ENCODE measurements around the gene SAMD1.

The SAMD1 gene

DNA sequence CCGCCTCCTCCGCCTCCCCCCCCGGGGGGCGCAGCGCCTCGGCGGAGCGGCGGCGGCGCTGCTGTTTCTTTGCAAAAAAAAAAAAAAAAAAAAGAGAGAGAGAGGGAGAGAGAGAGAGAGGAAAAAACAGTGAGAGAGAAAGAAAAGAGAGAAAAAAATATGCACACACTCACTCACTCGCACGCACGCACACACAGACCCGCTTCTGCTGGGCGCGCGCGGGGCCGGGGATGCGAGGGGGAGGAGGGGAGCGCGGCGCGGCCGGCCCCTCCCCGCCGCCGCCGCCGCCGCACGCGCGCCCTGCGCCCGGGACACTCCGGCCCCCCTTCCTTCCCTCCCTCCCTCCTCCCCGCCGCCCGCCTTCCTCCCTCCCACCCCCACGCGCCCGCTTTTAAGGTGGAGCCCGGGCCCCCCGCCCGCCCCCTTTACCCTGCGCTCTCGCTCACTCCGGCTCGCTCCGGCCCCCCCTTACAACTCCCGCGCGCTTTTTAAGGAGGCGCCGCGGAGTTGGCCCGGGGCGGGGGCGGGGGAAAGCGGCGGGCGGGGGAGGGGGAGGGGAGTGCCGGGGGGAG, at the start of gene SAMD1:
Gene SAMD1 (minus strand): TSS at position 243 of the 572 bp plus-strand sequence.
- DNase-seq (ENCODE audit: low read depth): peak; percentile 79

DNA sequence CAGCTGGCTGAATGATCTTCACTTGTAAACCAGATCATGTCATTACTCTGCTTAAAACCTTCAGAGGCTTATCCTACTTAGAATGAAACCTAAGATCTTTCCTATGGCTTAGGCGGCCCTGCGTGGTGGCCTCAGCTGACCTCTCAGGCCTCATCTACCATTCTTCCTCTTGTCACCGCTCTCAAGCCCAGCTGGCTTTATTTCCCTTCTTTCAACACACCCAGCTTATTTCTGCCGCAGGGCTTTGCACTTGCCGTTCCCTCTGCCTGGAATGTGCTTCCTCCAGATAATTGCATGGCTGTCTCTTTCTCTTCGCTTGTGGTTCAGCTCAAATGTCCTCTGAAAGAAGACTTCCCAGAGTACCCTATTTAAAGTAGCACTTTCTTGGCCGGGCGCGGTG, 49.4 kb upstream of the SAMD1 start:
- no peak for DNase-seq (ENCODE audit: low read depth)

DNA sequence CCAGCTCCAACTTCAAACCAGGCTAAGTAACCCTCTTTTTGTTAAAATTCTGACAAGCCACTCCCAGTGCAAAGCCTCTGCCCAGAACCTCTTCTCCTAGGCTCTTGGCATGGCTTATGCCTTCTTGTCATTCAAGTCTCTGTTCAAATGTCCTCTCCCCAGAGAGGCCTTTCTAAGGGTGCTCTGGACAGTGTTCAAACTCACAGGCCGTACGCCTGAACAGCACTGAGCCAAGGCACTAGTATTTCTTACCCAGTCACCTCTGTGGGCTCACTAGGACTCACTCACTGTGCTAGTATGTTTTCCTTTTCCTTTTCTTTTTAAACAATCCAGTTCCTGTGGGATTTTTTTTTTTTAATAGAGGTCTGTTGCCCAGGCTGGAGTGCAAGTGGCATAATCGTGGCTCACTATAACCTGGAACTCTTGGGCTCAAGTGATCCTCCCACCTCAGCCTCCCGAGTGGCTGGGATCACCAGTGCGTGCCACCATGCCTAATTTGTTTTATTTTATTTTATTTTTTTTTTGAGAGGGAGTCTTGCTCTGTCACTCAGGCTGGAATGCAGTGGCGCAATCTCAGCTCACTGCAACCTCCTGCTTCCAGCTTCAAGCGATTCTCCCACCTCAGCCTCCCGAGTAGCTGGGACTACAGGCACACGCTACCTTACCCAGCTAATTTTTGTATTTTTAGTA, 48.2 kb upstream of the SAMD1 start:
- no peak for DNase-seq (ENCODE audit: low read depth)

DNA sequence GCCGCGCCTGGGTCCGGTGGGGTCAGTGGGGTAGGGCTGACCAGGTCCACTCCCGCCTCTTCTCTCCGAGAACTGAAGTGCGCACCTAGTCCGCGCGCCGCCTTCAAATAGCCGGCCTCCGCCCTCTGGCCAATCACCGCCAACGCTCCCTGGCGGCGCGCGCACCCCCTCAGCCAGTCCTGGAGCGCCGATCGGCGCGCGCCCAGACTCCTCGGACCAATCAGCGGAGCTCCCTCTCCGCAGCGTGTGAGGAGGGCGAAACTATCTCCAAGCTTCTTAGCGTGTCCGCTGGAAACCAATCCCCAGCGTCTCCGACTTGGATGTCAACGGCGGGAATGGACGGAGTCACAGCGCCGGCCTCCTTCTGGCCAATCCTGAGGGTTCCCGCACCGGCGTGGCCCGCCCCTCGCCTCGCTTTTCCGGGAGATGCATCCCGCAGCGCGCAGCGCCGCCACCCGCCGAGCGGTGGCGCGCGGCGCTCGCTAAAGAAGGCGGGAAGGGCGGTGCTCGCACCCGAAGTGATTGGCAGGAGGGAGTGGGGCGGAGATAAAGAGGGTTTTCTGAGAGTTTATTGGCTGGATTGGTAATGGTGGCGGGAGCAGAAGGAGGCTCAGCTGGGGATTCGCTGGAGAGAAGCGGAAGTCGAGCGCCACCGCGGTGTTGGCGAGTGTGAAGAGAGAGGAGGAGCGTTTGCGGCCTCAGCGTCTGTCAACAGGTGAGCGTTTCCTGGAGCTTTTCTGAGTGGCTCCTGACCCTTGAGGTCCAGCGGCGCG, 46.1 kb upstream of the SAMD1 start, which contains the start of gene ASF1B:
Gene ASF1B (minus strand): TSS at position 81 of the 773 bp plus-strand sequence. CDS start 133 bp downstream, outside the sequence.
- DNase-seq (ENCODE audit: low read depth): peak; percentile 94

DNA sequence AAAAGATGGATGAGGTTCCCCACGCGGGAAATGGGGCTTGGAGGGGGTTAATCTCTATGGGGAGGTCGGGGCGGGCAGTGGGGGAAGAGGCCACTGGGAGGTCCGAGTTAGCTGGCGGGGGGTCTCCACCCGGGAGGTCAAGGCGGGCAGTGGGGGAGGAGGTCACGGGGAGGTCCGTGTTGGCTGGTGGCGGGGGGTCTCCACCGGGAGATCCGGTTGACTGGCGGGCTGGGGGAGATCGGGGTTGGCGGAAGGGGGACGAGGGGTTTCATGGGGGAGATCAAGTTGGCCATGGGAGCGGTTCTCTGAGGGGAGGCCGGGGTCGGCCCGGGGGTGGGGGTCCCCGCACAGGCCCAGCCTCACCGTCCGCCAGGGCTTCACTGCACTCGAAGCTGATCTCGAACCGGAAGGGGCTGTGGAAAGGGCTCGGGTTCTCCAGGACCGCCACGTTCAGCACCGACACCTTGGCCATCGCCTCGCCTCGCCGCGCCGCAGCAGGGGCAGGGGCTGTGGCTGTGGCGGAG, 45.5 kb upstream of the SAMD1 start:
- DNase-seq (ENCODE audit: low read depth): no peak

DNA sequence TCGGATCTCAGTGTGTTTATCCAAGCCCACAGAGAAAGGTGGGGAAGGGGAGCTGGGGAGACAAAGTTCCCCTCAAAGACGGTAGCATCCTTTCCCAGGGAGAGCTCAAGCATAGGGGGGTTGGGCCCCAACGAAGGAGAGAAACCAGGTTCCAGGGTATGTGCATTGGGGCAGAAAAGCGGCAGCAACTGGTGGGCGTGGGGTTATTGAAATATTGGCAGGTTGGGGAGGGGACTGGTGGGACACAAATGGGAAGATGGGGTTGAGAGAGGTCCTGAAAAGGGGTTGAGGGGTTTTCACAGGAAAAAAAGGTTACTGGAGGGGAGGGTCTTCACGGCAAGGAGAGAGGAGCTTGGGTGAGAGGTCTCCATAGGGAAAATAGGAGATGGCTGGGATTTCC, 44.8 kb upstream of the SAMD1 start:
- no peak for DNase-seq (ENCODE audit: low read depth)

DNA sequence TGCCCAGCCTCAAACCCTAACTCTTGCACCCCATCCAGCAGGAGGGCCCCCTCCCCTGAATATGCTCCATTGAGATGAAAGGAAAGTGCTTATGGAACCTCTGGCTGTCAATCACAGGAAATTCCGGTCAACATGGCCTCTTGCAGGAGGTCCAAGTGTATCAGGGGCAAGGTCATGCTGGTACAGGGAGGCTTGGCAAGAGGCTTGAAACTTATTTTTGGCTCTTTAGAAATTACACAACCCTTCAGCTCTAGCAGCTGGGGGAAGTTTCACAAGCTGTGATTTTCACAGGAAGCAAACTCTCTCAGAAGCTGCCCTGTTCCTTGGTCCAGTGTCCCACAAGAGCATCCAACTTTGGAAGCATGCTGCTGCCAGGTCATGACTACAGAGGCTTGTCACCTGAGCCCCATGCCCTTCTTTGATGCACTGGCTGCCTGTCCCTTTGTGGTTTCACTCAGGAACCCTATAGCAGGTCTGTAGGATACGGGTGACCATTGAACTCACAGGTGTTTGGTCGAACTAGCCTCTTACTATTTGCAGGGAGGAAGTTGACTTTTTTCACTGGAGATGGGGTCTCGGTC, 37.5 kb upstream of the SAMD1 start:
- no peak for DNase-seq (ENCODE audit: low read depth)

DNA sequence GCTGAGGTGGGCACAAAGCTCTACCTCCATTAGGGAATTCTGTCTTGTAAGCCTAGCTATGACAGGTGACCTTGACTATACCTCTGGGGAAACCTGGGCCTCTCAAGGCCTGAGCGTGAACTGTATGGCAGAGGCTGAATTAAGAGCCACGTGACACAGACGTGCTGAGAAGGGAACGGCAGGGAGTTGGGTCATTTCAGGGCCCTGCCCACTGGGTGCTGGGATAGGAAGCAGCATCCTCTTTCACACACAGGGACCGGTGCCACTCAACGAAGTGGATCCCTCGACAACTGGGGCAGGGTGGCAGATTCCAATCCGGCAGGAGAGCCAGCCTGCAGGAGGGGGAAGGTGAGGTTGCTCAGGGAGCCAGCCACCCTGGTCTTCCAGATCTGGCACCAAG, 36.6 kb upstream of the SAMD1 start:
- DNase-seq (ENCODE audit: low read depth): no peak

DNA sequence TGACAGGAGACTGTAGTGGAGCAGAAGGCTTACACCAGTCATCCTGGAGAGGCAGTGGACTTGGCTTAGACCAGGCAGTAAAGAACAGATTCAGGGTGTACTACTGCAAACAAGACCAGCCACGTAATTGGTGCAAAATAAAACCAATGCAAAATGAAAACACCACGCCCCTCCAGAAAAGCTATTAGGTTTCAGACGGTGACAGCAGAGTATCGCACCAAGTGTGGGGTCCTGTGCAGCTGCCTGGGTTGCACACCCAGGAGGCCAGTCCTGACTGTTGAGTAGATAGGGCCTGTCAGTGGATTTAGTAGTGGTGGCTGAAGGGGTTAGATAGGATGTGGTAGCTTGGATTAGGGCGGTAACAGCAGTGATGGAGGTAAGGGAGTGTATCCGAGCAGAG, 32.4 kb upstream of the SAMD1 start:
- no peak for DNase-seq (ENCODE audit: low read depth)

DNA sequence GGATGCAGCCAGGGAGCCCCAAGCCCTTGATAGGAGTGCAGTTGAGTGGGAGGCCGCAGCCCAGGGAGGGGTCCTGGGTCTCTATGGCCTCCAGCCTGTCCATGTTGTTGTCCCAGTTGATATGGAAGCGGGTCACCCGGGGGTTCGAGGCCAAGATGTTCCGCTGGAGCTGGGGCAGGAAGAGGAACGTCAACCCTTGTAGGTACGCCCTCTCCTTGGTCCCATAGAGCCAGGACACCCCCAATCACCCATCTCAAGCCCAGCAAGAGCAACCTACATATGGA, 29.9 kb upstream of the SAMD1 start:
- no peak for DNase-seq (ENCODE audit: low read depth)

DNA sequence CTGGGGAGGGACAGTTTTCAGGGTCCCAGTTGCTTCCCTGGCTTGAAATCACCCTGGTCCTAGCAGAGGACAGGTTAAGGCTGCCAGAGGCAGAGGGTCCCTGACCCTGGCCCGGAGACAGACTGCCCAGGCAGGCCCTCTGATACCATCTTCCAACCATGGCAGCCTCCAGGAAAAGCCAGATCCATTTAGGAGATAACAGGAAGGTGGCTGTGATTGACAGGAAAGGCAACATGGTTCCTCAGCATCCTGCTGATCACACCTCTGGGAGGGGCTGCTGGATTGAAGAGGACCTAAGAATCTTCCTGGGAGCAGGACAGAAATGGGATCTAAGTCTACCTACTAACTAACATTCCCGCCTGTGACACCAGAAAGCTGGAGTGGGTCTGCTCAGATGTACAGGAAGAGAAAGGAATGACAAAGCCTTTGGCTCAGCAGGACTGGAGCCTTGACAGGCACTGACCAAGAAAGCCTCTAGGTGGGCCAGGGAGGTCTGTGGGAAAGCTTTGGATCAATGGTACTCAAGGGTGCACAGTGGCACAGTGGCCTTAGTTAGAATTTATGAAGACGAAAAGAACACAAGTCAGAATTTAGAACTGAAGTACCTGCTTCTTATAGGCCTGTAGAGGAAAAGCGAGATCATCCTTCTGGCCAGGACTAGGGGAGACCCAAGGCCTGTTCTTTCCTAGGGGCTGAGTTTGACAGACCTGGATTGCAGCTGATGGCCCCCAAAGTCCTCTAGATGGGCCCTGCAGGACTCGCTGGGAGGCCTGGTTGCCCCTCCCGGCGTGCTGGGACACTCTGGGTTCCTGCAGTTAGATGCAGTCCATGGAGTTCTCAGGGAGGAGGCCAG, 29.3 kb upstream of the SAMD1 start:
- DNase-seq (ENCODE audit: low read depth): no peak

DNA sequence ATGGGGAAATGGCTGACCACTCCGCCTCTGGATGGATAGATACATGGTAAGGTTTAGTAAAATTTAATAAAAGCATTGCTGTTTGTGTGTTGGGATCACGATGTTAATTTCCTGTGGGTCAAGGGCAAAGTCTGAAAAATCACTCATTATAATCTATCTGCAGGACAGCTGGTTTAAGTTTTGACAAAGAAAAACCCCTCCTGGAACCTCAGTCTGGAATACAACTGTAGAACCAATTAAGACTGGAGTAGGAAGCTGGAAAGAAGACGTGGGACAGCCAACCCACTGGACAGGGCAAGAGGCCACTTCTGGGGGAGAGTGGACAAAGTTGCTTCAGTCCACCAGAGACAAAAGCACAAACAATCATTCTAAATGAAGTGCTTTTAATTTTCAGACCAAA, 28.6 kb upstream of the SAMD1 start:
- no peak for DNase-seq (ENCODE audit: low read depth)

DNA sequence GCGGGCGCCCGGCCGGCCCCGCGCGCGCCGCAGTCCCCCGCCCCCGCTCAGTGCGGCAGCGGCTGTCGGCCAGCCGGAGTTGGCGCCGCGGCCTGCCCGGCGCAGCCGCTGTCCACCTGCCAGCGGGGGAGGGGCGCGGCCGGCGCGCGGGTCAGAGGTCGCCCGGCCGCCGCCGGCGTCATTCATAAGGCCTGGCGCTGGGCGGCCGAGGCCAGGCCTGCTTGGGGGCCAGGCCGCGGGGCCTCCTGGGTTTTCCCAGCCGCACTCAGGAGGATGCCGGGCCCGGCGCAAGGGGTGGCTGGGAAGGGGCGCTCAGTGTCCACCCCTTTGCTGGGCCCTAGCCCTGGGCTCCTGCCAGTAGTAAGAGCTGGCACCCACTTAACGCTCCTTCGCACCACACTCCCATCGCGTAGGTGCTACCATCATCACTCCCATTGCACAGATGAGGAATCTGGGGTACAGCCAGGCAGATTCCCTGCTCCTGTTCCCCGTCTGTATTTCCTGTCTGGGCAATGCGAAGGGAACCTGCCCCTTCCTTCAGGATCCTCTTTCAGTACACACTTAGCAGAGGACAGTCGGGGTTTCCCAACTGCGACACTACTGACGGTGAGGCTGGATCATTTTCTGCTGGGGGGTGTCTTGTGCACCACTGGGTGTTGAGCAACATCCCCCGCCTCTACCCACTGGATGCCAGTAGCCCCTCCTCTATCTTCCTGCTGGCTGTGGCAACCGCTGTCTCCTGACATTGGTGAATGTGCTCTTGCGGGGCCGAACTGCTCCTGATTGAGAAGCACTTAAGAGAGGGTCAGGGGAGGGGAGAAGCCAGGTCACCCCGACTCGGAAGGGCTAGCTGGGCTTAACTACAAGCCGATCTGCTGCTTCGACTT, 27.9 kb upstream of the SAMD1 start:
- DNase-seq (ENCODE audit: low read depth): no peak

DNA sequence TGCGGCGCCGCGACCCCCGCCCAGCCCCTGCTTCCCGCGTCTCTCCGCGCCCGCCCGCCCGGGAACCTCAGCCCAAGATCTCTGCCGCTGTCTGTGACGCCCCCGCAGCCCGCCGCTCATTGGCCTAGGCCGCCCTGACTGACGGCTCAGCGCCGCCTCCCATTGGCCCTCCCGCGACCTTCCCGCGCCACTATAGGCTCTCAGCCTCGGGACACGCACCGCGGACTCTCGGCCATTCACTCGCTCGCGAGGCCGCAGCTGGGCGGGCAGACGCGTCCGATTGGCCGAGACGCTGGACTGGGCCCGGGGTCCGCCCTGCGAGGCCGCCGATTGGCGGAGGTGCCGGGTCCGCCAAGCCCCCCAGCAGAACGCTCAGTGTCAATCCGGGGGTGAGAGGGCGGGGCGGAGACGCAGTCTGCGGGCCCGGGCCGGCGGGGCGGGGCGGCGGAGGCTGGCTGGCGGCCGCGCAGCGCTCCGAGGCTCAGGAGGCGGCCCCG, 27.2 kb upstream of the SAMD1 start, which contains the start of gene PRKACA:
Gene PRKACA (minus strand): TSS at position 95 of the 497 bp plus-strand sequence. CDS start 215 bp downstream, outside the sequence.
- DNase-seq (ENCODE audit: low read depth): peak; percentile 95

DNA sequence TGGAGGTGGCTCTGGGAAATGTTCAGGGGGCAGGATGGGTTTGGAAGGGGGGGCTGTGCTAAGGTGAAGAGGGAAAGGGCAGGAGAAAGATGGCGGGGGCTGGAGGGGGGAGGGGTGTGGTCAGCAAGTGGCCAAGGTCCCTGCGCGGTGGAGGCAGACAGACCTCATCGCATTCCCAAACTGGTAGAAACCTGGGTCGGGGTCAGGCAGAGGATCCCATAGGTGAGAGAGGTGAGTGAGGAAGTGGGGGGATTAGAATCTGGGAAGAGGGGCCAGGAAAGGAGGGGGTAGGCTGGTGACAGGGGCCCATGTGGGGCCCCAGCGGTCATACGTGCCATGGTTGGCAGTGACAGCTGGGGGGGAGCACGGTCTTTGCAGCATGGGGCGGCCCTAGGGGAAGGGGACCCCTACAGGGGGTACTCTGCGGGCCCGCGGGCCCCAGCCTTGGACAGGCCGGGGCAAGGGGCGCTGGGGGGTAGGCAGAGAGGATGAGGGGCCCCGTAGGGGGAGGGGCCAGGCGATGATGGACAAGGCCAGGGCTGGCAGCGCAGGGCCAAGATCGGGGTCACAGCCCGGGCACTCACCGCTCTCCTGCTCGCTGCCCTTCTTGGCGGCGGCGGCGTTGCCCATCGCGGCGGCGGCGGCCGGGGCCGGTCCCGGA, 26.5 kb upstream of the SAMD1 start:
- no peak for DNase-seq (ENCODE audit: low read depth)

DNA sequence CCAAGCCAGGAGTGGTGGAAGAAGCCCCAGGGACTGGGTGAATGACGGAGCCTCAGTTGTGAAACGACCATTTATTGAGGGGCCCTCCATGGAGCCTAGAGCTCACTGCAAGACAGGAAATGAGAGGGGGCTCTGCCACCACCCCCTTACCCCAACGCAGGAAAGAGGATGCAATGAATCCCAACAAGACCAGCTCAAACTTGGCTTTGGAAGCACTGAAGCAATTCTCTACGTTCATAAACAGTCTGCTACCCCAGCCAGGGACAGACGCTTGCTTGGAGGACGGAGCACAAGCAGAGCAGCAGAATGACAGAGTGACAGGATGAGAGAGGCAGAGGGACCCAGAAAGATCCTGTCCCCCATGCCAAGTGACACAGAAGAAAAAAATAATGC, 26.0 kb upstream of the SAMD1 start:
- no peak for DNase-seq (ENCODE audit: low read depth)

DNA sequence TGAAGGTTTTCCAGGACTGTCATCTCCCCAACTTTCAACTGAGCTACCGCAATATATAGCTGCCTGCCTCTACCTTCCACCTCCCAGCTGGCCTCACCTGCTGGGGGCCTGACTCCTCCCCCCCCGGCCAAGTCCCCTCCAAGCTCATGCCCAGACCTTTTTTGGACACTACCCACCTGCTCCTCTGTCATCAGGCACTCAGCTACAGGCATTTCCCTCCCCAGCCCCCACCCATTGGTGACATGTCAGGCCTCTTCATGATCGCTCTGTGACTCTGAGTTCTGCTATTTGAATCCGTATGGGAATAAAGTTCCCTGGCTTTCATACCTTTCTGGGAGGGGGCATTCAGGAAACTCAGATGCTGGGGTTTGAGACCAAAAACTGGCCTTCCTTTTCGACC, 25.2 kb upstream of the SAMD1 start:
- no peak for DNase-seq (ENCODE audit: low read depth)

DNA sequence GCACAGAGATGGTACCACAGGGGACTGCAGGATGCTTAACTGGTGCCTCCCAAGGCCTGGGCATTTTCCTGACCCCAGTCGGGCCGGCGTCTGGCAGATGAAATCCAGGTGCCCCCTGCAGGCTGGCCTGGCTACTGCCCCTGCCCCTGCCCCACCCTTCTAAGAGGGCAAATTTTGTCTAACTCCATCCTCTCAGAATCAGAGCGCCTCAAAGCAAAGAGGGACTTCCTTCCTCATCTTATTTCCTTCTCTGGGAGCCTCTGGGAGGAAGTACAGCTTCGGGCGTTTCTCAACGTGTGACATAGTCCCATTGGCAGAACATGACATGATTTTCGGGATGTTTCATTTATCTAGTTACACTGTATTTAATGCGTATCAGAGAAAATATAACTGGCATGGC, 24.3 kb upstream of the SAMD1 start:
- no peak for DNase-seq (ENCODE audit: low read depth)

DNA sequence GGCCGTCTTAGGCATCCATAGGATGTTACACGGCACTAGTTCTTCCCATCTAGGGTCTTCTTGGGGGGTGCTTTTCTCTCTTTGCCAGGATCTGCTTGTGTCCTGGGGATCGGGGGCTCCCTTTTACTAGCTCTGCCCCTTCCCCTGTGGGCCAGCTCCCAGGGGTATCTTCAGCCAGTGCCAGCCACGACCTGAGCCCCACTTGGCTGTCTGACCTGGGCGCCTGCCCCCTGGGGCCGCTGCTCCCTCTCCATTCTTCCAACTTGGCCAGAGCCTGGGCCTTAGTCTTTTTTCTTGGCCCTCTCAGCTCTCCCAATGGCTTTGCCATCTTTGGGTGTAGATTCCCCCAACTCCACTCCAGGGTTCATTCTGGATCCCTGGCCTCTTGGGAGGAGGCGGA, 23.9 kb upstream of the SAMD1 start:
- DNase-seq (ENCODE audit: low read depth): no peak

Measured in stimulated activated CD8-positive, alpha-beta memory T cell treated with anti-CD3 and anti-CD28 coated beads, Interleukin-12 subunit alpha, Interleukin-12 subunit beta, amount 100 ng/mL, for 1 hour (primary cell).